ENCODE measurements around the gene ARHGAP40. TPM values are rescaled to one million over a fixed set of nuclear protein-coding genes. Genes with fewer than 3 reads are reported as not detected.

ARHGAP40 gene
- 0.08 TPM in 1 of 5 replicates, not detected in the others for total RNA-seq (2022; extraction: Qiagen RNA extraction)

GRCh38 chr20:38601216-38602184 lies at the start of gene ARHGAP40:
TSS of gene ARHGAP40 (plus strand) at chr20:38601809.

GRCh38 chr20:38581013-38581412 lies 20.6 kb upstream of the ARHGAP40 start, which contains the start of gene ADIG:
TSS of gene ADIG (plus strand) at chr20:38581197. CDS start at chr20:38581251, 54 bp downstream.

Other genes starting within 250 kb of the ARHGAP40 start
- 169 to 213 TPM (median 197 TPM) in 5 replicates for gene SNHG17, start 166.5 kb upstream of the ARHGAP40 start, total RNA-seq (2022; extraction: Qiagen RNA extraction)
- gene RALGAPB, start 129.0 kb upstream of the ARHGAP40 start, total RNA-seq (2022; extraction: Qiagen RNA extraction), result 12.5 to 20.5 TPM (median 18.3 TPM) in 5 replicates
- gene ADIG, start 20.6 kb upstream of the ARHGAP40 start, total RNA-seq (2022; extraction: Qiagen RNA extraction), result not detected in 5 replicates
- gene SLC32A1, start 122.7 kb downstream of the ARHGAP40 start, total RNA-seq (2022; extraction: Qiagen RNA extraction), result not detected in 5 replicates
- 9.0 to 9.7 TPM (median 9.4 TPM) in 5 replicates for gene ACTR5, start 146.7 kb downstream of the ARHGAP40 start, total RNA-seq (2022; extraction: Qiagen RNA extraction)
- gene PPP1R16B, start 203.9 kb downstream of the ARHGAP40 start, total RNA-seq (2022; extraction: Qiagen RNA extraction), result 0.08 to 0.22 TPM (median 0.14 TPM) in 5 replicates